LoVo (cell line): ENCODE data around the gene LPIN3.

Experiments used
- DNase-seq: peaks from one replicate; pipeline ENCODE4 v3.0.0-alpha.2; 2016; ENCODE audit warnings: low spot score

LPIN3 gene

DNA sequence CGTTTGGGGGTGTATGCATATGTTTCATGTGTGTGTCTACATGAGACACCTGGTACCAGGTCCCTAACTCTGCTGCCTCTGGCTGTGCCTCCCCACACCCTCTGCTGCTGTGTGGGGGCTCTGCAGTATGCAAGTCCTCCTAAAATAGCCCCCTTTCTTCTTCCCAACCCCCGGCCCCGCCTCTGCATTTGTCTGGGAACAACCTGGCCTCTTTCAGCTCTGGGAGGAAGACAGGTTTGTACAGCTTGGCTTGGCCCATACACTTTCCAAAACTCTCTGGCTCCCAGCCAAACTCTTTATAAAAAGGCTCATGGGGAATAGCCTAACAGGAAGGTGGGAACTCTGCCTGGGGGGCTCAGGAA, 53.1 kb downstream of the LPIN3 start:
- DNase-seq: no peak

DNA sequence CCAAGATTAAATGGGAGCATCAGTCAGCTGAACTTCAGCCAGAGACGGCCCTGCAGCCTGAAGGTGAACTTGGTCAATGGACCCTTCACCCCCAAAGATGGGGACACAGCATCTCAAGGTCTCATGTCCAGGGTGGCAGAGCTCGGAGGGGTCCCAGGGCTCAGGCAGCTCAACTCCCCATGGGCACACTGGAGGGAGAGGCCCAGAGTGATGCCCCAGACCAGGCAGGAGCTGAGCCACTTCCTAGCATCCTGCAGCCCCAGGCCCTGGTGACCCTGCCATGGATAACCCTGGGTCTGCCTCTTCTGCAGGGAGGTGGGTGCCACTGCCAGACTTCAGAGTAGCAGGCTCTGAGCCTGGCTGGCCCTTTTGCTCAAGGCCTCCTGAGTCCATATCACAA, 53.5 kb downstream of the LPIN3 start:
- no peak for DNase-seq

DNA sequence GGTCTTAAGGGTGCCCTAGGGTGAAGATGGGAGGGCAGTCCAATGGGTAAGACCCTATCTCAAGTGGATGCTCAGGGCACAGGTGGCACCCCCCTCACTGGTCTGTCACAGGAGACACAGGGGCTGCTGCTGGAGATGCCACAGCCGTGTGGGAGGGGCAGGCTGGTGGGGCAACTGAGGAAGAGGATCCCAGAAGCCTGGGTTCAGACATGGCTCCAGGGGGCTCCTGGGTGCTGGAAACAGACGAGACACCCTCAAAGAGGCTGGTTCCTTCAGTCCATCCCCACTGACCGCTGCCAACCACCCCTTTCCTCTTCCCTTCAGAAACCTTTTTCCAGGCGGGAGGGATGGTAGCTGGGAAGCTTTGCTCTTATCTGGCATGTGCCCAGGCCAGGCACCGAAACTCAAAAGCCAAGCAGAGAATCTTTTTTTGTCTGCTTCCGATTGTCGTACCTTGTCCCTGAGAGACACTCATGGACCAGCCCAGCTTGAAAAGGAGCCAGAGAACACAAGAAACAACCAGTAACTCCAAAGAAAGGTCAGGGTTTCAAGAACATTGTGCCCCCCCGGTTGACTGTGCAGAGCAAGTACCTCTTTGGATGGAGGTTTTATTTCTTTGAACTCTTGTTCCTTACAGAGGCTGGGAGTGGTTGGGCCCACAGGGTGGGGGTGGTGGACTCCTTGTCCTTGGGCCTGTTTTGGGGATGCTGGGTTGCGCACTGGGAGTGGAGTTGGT, 54.5 kb downstream of the LPIN3 start:
- no peak for DNase-seq

DNA sequence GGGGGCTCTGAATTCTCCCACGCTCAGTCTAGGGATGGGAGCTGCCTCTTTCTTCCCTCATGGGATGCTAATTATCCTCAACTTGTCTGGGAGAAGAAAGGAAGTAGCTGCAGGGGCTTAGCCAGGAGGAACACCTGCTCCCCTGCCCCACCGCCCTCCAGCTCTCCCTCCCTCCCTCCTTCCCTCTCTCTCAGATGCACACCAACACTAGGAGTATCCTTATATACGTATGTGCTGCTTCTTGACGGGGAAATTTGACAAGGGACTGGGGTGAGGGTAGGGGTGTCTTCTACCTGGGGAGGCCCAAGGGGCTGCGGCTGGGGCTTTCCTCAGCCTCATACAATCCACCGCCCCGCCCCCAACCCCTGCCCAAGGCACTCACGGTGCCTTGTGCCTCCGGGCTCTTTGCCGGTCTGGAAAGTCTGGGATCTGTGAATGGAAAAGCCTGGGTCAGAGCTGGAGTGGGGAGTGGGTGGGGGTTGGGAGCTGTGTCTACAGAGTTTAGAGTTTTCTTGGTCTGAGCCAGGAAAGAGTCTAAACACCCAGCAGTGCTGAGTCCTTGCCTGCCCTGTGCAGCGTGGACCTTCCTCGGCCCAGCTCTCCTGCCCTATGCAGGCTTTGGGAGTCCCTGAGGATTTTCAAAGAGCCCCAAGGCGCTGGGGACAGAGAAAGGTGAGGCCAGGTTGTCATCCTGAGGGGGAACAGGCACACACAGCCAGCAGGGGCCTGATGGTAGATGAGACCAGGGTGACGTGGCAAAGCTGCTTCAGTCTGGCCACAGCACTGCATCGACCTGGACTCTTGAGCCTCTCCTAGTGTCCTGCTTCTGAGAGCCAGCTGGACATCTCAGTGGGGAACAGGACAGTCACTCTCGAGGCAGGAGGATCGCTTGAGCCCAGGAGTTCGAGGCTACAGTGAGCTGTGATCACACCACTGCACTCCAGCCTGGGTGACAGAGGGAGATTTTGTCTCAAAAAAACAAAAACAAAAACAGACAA, 55.3 kb downstream of the LPIN3 start:
- DNase-seq: no peak

DNA sequence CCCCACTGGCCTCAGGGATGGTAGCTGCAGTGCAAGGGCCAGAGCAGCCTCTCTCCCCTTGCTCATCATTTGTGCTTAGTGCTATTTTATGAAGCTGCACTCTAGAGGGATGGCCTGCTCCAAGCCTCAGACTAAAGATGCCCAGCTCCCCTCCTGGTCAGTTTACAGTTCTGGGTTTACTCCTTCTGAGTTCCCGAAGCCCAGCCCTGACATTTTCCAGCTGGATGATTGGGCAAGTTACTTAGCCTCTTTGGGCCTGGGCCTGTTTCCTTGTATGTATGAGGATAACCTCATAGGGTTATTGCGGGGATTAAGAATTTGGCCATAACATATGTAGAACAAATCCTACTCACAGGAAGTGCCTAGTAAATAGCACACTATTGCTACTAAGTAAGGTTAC, 57.8 kb downstream of the LPIN3 start:
- no peak for DNase-seq

DNA sequence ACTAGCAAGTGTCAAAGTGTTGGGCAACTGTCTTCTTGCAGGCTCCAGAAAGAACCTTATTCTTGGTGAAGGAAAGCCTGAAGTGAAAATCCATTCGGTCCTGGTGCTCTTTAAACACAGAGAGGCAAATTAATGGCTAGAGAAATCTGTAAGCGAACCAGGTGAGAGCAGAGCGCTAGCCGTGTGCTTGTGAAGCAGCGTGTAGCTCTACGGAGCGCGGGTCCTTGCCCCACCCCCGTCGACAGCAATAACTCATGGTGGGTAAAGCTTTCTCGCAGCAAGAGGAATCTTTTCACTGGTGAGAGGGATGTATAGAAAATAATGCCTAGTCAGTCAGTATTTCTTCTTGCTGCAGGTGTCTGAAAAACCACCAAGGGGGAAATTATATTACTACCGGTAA, 63.0 kb downstream of the LPIN3 start:
- no peak for DNase-seq

DNA sequence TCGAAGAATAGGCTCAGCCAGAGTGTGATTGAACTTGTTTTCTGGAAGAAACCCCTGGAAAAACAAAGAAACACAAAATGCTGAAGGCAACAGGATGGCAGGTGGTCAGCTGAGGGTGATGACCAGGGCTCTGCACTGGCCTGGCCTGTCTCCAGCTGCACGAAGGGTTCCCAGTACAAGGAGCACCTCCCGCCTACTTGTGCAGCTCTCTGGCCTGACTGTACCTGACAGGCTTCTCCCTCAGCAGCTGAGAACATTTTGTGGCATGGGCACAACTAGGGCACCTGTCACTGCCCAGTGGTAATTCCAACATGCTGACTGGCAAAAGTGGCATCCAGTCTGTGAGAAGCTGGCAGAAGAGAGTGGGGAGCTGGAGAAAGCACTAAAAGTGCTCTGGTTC, 64.8 kb downstream of the LPIN3 start:
- DNase-seq: no peak

DNA sequence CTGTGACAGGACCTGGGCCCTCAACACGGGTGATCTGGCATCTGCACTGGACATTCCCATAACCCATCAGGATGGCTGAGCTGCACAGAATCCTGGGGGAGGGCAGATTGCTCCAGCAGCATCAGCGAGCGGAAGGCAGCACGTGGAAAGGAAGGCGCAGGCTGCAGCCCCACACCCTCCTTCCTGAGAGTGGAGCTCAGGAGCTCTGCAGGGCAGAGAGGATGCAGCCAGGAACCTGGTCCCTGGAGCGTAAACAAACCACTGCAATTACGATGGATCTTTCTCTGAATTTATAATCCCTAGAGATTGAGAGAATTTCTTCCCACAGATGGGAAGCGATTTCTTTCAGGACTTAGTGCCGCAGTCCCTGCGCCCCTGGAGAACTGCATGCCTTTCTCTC, 65.7 kb downstream of the LPIN3 start:
- no peak for DNase-seq

DNA sequence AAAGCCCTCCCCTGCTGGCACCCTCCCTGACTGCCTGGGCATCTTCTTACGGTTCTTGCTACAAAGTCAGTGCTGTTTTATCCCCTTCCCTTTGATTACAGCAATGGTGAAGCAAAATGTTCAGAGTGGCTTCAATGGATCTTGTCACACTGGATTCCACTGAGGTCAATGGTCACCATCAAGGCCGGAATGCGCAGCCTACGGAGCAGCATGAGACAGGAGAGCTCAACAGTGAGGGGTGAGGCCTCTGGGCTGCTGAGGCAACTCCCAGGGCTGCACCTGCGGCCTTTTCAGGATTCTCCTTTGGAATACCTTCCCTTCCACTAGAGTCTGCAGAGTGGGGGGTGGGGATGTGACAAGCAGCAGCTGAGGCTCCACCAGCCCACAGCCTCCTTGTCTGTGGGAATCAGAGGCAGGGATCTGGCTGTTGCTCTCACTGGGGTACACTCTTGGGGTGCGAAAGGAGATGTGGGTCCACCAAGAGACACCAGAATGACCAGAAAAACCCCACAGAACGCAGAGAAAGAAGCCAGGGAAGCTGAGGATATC, 66.3 kb downstream of the LPIN3 start:
- no peak for DNase-seq

DNA sequence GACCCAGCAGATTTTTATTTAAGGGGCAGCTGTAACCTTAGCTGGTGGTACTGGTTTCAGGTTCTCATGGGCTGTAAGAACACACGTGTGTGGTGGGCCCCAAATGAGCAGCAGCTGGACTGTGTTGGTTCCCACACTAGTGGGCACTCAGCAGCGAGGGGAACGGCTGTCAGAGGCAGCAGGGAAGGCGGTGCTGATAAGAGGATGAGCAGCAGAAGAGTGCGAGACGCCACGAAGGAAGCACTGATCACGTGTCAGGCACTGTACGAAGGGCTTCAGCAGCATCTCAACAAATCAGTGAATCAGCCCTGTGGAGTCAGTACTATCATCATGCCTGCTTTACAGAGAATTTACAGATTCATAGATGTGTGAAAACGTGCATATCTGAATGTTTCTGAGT, 67.0 kb downstream of the LPIN3 start:
- DNase-seq: no peak

DNA sequence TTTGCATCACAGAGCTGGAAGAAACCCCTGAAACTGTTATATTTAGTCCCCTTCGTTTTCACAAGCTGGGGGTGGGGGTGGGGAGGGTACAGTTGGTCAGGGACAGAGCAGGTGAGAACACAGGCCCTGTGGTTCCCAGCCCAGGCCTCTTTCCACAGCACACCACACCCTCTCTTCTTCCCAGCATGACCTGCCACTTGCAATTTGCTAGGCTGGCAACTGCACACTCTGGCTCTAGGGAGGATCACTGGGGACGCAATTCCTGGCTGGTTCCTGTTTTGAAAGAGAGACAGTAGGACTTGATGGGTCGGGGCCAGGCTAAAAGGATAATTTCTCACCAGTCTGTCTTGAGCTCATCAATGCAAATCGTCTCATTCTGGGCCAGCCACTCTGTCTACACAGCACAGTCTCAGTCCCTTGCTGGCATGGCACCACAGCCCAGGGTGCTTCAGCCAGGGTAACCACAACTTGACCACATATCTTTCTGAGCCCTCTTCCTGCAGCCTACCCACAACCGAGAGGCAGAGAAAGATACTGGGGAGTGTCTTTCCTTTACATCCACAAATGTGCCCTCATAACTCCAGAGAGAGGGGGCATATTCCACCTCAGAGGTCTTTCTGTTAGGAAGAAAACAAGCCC, 67.7 kb downstream of the LPIN3 start:
- DNase-seq: no peak

- DNase-seq: no peak
These were observed 68.4 kb downstream of the LPIN3 start for GRCh38 chr20:41408986-41409385.
